BJ (cell line): ENCODE results near the gene EXD3. TPM values are rescaled to one million over a fixed set of nuclear protein-coding genes. Genes with fewer than 3 reads are reported as not detected.

Experiments
- CTCF ChIA-PET: fragments of 350-600 bp; formaldehyde crosslinking; extraction: SDS; loops from one replicate; lab custom pipeline; 2021; ENCODE audit warnings: antibody characterized with exemption, inconsistent platforms; lab: Yijun Ruan, JAX
- POLR2A ChIA-PET: fragments of 300-600 bp; sonication (Branson Sonifier 250); formaldehyde crosslinking; extraction: SDS; loops from one replicate; lab custom pipeline; 2021; ENCODE audit warnings: antibody characterized with exemption; lab: Charles Lee
- DNase-seq: peaks from one replicate; pipeline ENCODE4 v3.0.0-alpha.2; 2011; ENCODE audit warnings: low read depth
- H3K27me3 ChIP-seq: 2 replicates; pipeline ENCODE4 v1.6.0; 2011; ENCODE audit warnings: low read length; ENCODE audit not compliant: control insufficient read depth, insufficient read depth
- H3K36me3 ChIP-seq: 2 replicates; pipeline ENCODE4 v1.5.1; 2011; ENCODE audit warnings: low read length; ENCODE audit not compliant: control insufficient read depth, insufficient read depth
- H3K4me3 ChIP-seq: 2 replicates; pipeline ENCODE4 v1.5.1; 2011; ENCODE audit warnings: low read depth, mild to moderate bottlenecking, control low read depth, low read length
- CTCF ChIP-seq: IDR thresholded peaks from 2 replicates; pipeline ENCODE4 v1.5.1; 2011; ENCODE audit warnings: low read depth, mild to moderate bottlenecking, control low read depth, inconsistent platforms, low read length, moderate library complexity; ENCODE audit not compliant: insufficient read depth
- polyA plus RNA-seq: library from polyadenylated mRNA; depleted of rRNA; stranded (reverse); fragments of >200 nt; gene quantifications from 2 replicates; pipeline ENCODE4 v1.2.3, GENCODE V29; 2011

EXD3 gene
- polyA plus RNA-seq, 1 experiment: 5.4 TPM

- no peak for DNase-seq
- ChIA-PET POLR2A (no interaction called here), CTCF (no interaction called here)
- no peak for TF ChIP-seq CTCF
- H3K4me3 ChIP-seq: no peak overlapping the region
- no peaks in the 10 kb centered on the region for H3K27me3 ChIP-seq
- peaks cover 25% of the 10 kb centered on the region for H3K36me3 ChIP-seq
Measured at GRCh38 chr9:137275203-137275587, 147.8 kb downstream of the EXD3 start.

GRCh38 chr9:137273611-137274320 is 149.2 kb downstream of the EXD3 start:
- CTCF ChIA-PET: interaction anchor here (0.5 to 1.2 kb wide), 2 partner anchors 12 to 20 kb away, joined by 3 read pairs; no protein-coding TSS in a partner anchor
- Histone ChIP-seq H3K36me3 (peaks cover 15% of the 10 kb centered on the region), H3K27me3 (no peaks in the 10 kb centered on the region), H3K4me3 (no peak overlapping the region)
- no peak for DNase-seq
- POLR2A ChIA-PET: no interaction called here
- TF ChIP-seq CTCF: no peak

GRCh38 chr9:137273095-137273490 is 149.9 kb downstream of the EXD3 start:
- CTCF ChIA-PET: interaction anchor here (1.2 kb wide), 1 partner anchor 11 kb away, joined by 3 read pairs; no protein-coding TSS in a partner anchor
- no peak overlapping the region for H3K4me3 ChIP-seq
- no peak for DNase-seq
- POLR2A ChIA-PET: no interaction called here
- TF ChIP-seq CTCF: no peak
- H3K27me3 ChIP-seq: no peaks in the 10 kb centered on the region
- H3K36me3 ChIP-seq: peaks cover 16% of the 10 kb centered on the region

- POLR2A ChIA-PET: no interaction called here
Measured at GRCh38 chr9:137272241-137273094, 150.5 kb downstream of the EXD3 start.

More at GRCh38 chr9:137272241-137273094, 150.5 kb downstream of the EXD3 start:
- Histone ChIP-seq H3K4me3 (no peak overlapping the region), H3K36me3 (peaks cover 18% of the 10 kb centered on the region), H3K27me3 (no peaks in the 10 kb centered on the region)
- no peak for TF ChIP-seq CTCF
- no peak for DNase-seq
- CTCF ChIA-PET: interaction anchor here (1.2 kb wide), 1 partner anchor 11 kb away, joined by 3 read pairs; no protein-coding TSS in a partner anchor
